ENCODE measurements around the gene CTDSPL. TPM values are rescaled to one million over a fixed set of nuclear protein-coding genes. Genes with fewer than 3 reads are reported as not detected.

CTDSPL gene
- total and polyA plus RNA-seq, 2 of the 13 experiments (the other 11 are each of a cell fraction or from before 2014, with no cell fraction given) = 26.1 to 142 TPM

- Histone ChIP-seq H3K4me1 (ENCODE audit: insufficient read depth, low read length) (peaks cover 83% of the 10 kb centered on the region), H3K79me2 (ENCODE audit: insufficient read depth, low read length) (peaks cover 77% of the 10 kb centered on the region), H3K4me3 (replicated peaks in 1 of 3; ENCODE audit: insufficient read depth in 1 of 3, low read depth in 2 of 3, low read length in 3 of 3) (no peak overlapping the region), H3K27ac (ENCODE audit: extremely low read length, insufficient read depth, low read length) (peak overlapping the region; percentile 86), H3K4me2 (ENCODE audit: low read depth, low read length) (no peak overlapping the region), H3K9me3 (ENCODE audit: low read length) (no peaks in the 10 kb centered on the region), H3K9ac (ENCODE audit: insufficient read depth, low read depth, low read length) (no peak overlapping the region; the same call in 1 of the 2 replicates), H3K27me3 (ENCODE audit: control insufficient read depth in 1 of 2, insufficient read depth in 2 of 2, low read length in 2 of 2) (no peaks in the 10 kb centered on the region), H4K20me1 (ENCODE audit: insufficient read depth, low read length) (no peaks in the 10 kb centered on the region), H2AFZ (ENCODE audit: low read length) (no peak overlapping the region), H3K36me3 (replicated peaks in 1 of 2; ENCODE audit: control insufficient read depth in 1 of 2, insufficient read depth in 2 of 2, low read length in 2 of 2) (peaks cover 0 to 7% of the 10 kb centered on the region in 2 experiments; a peak in 1 of 5 replicates)
- in situ Hi-C loops (cut with HindIII; ENCODE audit: extremely low pct_ligation_motif_present, low pct_unique_long_range_greater_than_20kb) (no loop called here), intact Hi-C loops (cut with micrococcal nuclease; ENCODE audit: unreplicated experiment) (no loop called here)
- no TSS peak for BruUV-seq (replicated peaks)
- ATAC-seq (no peak), FAIRE-seq (peak; percentile 53), DNase-seq (ENCODE audit: low spot score) (no peak)
- CTCF ChIA-PET (ENCODE audit: low intra/inter-chr PET ratio, low total read pairs) = no interaction called here
- whole genome bisulfite sequencing (ENCODE audit: low lambda C conversion rate) = 93% methylated on average over 2 of the region's 2 CpGs
- POLR2A ChIA-PET = interaction anchor here (1.5 to 6.5 kb wide), 3 partner anchors 23 to 31 kb away, joined by 4 to 72 read pairs (median 14); no protein-coding TSS in a partner anchor
- no peak for TF ChIP-seq ZBTB42 (CRISPR knock-in tag; IDR thresholded peaks at IDR 0.05)
- TF ChIP-seq E2F1 (CRISPR knock-in tag; IDR thresholded peaks at IDR 0.05) = no peak
- no peak for TF ChIP-seq ZNF143 (CRISPR knock-in tag; IDR thresholded peaks at IDR 0.05)
- no peak for TF ChIP-seq NFYB (CRISPR knock-in tag; IDR thresholded peaks at IDR 0.05)
- no peak for TF ChIP-seq ZNF784 (CRISPR knock-in tag; IDR thresholded peaks at IDR 0.05; ENCODE audit: borderline replicate concordance)
- TF ChIP-seq ZNF557 (CRISPR knock-in tag; IDR thresholded peaks at IDR 0.05) = no peak
- no peak for TF ChIP-seq NFE2L2 (IDR thresholded peaks at IDR 0.05; ENCODE audit: low read length)
- TF ChIP-seq KDM5A (IDR thresholded peaks at IDR 0.05; ENCODE audit: borderline replicate concordance, low read length) = no peak
- no peak for TF ChIP-seq PAXIP1 (CRISPR knock-in tag; conservative IDR thresholded peaks at IDR 0.05)
- no peak for TF ChIP-seq AKAP8 (CRISPR knock-in tag; IDR thresholded peaks at IDR 0.05)
- TF ChIP-seq ZBTB38 (CRISPR knock-in tag; IDR thresholded peaks at IDR 0.05) = no peak
- TF ChIP-seq ZXDC (CRISPR knock-in tag; IDR thresholded peaks at IDR 0.05) = no peak
- TF ChIP-seq GABPB1 (CRISPR knock-in tag; IDR thresholded peaks at IDR 0.05) = no peak
Observed at GRCh38 chr3:37938011-37938410, 76.3 kb downstream of the CTDSPL start.

Data from HepG2 (cell line).